Tibial nerve (tissue), 4 donors: ENCODE results near the gene PRKCE.

Source experiments
- CTCF ChIP-seq, 5 experiments: fragments of 200-600 bp in 3 of 5; fragments of 450-650 bp in 2 of 5; sonication (generic) in 3 of 5; IDR thresholded peaks; one replicate each; pipeline ENCODE4 v1.5.1; 2016 to 2019; ENCODE audit warnings: antibody characterized with exemption in 5 of 5, mild to moderate bottlenecking in 3 of 5, moderate library complexity in 2 of 5
- EP300 ChIP-seq, 2 donors: sonication (generic); formaldehyde crosslinking; IDR thresholded peaks; one replicate each; pipeline ENCODE4 v1.6.1; 2017; ENCODE audit warnings: antibody characterized with exemption in 2 of 2, mild to moderate bottlenecking in 1 of 2
- POLR2A ChIP-seq, 2 donors: fragments of 450-650 bp; IDR thresholded peaks; one replicate each; pipeline ENCODE4 v1.6.1; 2017; ENCODE audit warnings: antibody characterized with exemption in 2 of 2, mild to moderate bottlenecking in 2 of 2, moderate library complexity in 2 of 2

- TF ChIP-seq CTCF (IDR thresholded peaks at IDR 0.05): no peak
- no peak for TF ChIP-seq POLR2A (IDR thresholded peaks at IDR 0.05)
- TF ChIP-seq EP300 (IDR thresholded peaks at IDR 0.05): no peak
These were observed 191.7 kb downstream of the PRKCE start for GRCh38 chr2:45843136-45843535.
